K562 (cell line): Measurements from ENCODE around the gene NR2C2AP. TPM values are rescaled to one million over a fixed set of nuclear protein-coding genes. Genes with fewer than 3 reads are reported as not detected.

Experiments used
- ATAC-seq: fragments of 200-7000 bp; cut with Tn5 transposase; 3 replicates; pipeline ENCODE4 v1.9.1; 2020; ENCODE audit warnings: moderate library complexity
- BruUV-seq: library from RNA; stranded (reverse); fragments of 400-500 nt; replicated peaks from 2 replicates; lab custom pipeline; 2021; lab: Mats Ljungman, UMichigan
- CTCF ChIA-PET: fragments of 300-600 bp; formaldehyde crosslinking; extraction: SDS; loops from one replicate; lab custom pipeline; 2021; ENCODE audit warnings: low intra/inter-chr PET ratio; lab: Yijun Ruan, JAX
- POLR2A ChIA-PET: fragments of 300-600, 350-650 bp; sonication (Branson Sonifier 250); formaldehyde crosslinking; extraction: SDS; loops from one replicate; lab custom pipeline; 2021; ENCODE audit warnings: antibody characterized with exemption, inconsistent platforms; lab: Yijun Ruan, JAX
- DNase-seq, 4 experiments: peaks; one replicate each; pipeline versions ENCODE4 v3.0.0 to v3.0.0-alpha.2; 2011 to 2018; ENCODE audit warnings: low spot score in 3 of 4, mixed read lengths in 3 of 4; ENCODE audit errors: extremely low read depth in 1 of 4
- FAIRE-seq: peaks from 2 replicates; lab custom pipeline; 2011; peaks lifted over from hg19 to GRCh38; lab: Jason Lieb, UNC
- H2AFZ ChIP-seq: 2 replicates; pipeline ENCODE4 v1.6.0; 2011; ENCODE audit warnings: low read depth, low read length, control low read depth, inconsistent platforms
- H3K27ac ChIP-seq: fragments of 200-600 bp; 3 replicates; pipeline ENCODE4 v1.8.0; 2011; ENCODE audit warnings: low read depth, mild to moderate bottlenecking, control low read depth, inconsistent platforms, low read length, moderate library complexity, mixed read lengths; ENCODE audit errors: extremely low read depth
- H3K27me3 ChIP-seq, 2 experiments: fragments of 300-600 bp in 1 of 2; 2 replicates in 1 of 2; 3 replicates in 1 of 2; pipeline versions ENCODE4 v1.6.0 to v1.8.0; 2011; ENCODE audit warnings: inconsistent platforms in 2 of 2, low read length in 2 of 2, mild to moderate bottlenecking in 1 of 2, mixed read lengths in 1 of 2, moderate library complexity in 1 of 2; ENCODE audit not compliant: control insufficient read depth in 2 of 2, insufficient read depth in 2 of 2
- H3K36me3 ChIP-seq: fragments of 300-600 bp; 3 replicates; pipeline ENCODE4 v1.8.0; 2011; ENCODE audit warnings: mild to moderate bottlenecking, low read length, inconsistent platforms; ENCODE audit not compliant: control insufficient read depth, insufficient read depth
- H3K4me1 ChIP-seq, 2 experiments: fragments of 200-600 bp in 1 of 2; replicated peaks in 1 of 2; 2 replicates in 1 of 2; 3 replicates in 1 of 2; pipeline versions ENCODE4 v1.5.1 to v1.8.0; 2011; ENCODE audit warnings: inconsistent platforms in 2 of 2, low read length in 2 of 2, mild to moderate bottlenecking in 1 of 2, mixed read lengths in 1 of 2, moderate library complexity in 1 of 2; ENCODE audit not compliant: control insufficient read depth in 2 of 2, insufficient read depth in 2 of 2
- H3K4me2 ChIP-seq: 2 replicates; pipeline ENCODE4 v1.6.1; 2011; ENCODE audit warnings: low read length, control low read depth, inconsistent platforms, mixed read lengths; ENCODE audit not compliant: insufficient read depth
- H3K4me3 ChIP-seq: fragments of 200-600 bp; sonication (generic), shearing (Covaris generic); 2 replicates; pipeline ENCODE4 v1.5.1; 2016; ENCODE audit warnings: control low read depth, inconsistent platforms
- H3K79me2 ChIP-seq: fragments of 200-600 bp; 3 replicates; pipeline ENCODE4 v1.8.0; 2011; ENCODE audit warnings: low read length, inconsistent platforms; ENCODE audit not compliant: control insufficient read depth, insufficient read depth
- H3K9ac ChIP-seq, 2 experiments: 2 replicates each; pipeline versions ENCODE4 v1.6.0 to v1.6.1; 2011; ENCODE audit warnings: low read depth in 2 of 2, low read length in 2 of 2, control low read depth in 1 of 2, inconsistent platforms in 1 of 2, mild to moderate bottlenecking in 1 of 2, mixed read lengths in 1 of 2; ENCODE audit not compliant: insufficient read depth in 1 of 2
- H3K9me1 ChIP-seq: one replicate; pipeline ENCODE4 v1.6.0; 2011; ENCODE audit warnings: inconsistent platforms, mild to moderate bottlenecking, low read length, moderate library complexity; ENCODE audit not compliant: control insufficient read depth, insufficient read depth
- H3K9me3 ChIP-seq: replicated peaks from 2 replicates; pipeline ENCODE4 v1.5.1; 2011; ENCODE audit warnings: low read depth, low read length, inconsistent platforms; ENCODE audit not compliant: control insufficient read depth, insufficient read depth
- H4K20me1 ChIP-seq: replicated peaks from 2 replicates; pipeline ENCODE4 v1.6.1; 2011; ENCODE audit warnings: low read length, inconsistent platforms, mixed read lengths; ENCODE audit not compliant: control insufficient read depth, insufficient read depth
- POLR2G ChIP-seq: fragments of 200-400 bp; formaldehyde crosslinking; IDR thresholded peaks from 2 replicates; pipeline ENCODE4 v1.6.1; 2017; ENCODE audit warnings: low read depth, mild to moderate bottlenecking, antibody characterized with exemption, low read length, moderate library complexity
- RBFOX2 ChIP-seq: fragments of 200-400 bp; formaldehyde crosslinking; IDR thresholded peaks from 2 replicates; pipeline ENCODE4 v1.6.1; 2017; ENCODE audit warnings: low read depth, mild to moderate bottlenecking, low read length, moderate library complexity
- STAT5B ChIP-seq: fragments of 250-450 bp; sonication (Bioruptor Pico); IDR thresholded peaks from 2 replicates; pipeline ENCODE4 v1.8.0; 2021; ENCODE audit warnings: mild to moderate bottlenecking, inconsistent platforms
- ZFPM2 ChIP-seq: fragments of 250-450 bp; sonication (Bioruptor Pico); IDR thresholded peaks from 2 replicates; pipeline ENCODE4 v1.5.1; 2022; ENCODE audit warnings: mild to moderate bottlenecking
- ZNF785 ChIP-seq: fragments of 250-450 bp; sonication (Bioruptor Pico); IDR thresholded peaks from 2 replicates; pipeline ENCODE4 v1.4.0; 2020; ENCODE audit warnings: mild to moderate bottlenecking
- WGBS: fragments of 100-300 bp; shearing (Covaris generic); methylation state at CpG from one replicate; pipeline ENCODE4 v1.1.6; 2016; ENCODE audit warnings: low coverage, mixed read lengths; ENCODE audit not compliant: insufficient coverage; ENCODE audit errors: missing lambda C conversion rate; 5-methylcytosine and 5-hydroxymethylcytosine counted together
- in situ Hi-C: fragments of 300-500 bp; cut with MboI; formaldehyde crosslinking; loops from 4 replicates; pipeline ENCODE4 v1.15.0; 2018; ENCODE audit warnings: inconsistent platforms, mixed read lengths
- intact Hi-C: fragments of 100-400 bp; cut with micrococcal nuclease; formaldehyde crosslinking; loops from 2 replicates; pipeline ENCODE4 v1.14.2; 2022
- polyA plus RNA-seq, 8 experiments: library from polyadenylated mRNA; depleted of rRNA in 4 of 8; stranded (reverse) in 5 of 8; unstranded in 3 of 8; fragments of >200 nt; fragmentation: Nextera tagmentation in 2 of 8; fragmentation: Illumina TruSeq in 1 of 8; extraction: Ambion mirVana in 2 of 8; extraction: Trizol in 1 of 8; gene quantifications; 2 replicates each; pipeline versions ENCODE4 v1.2.1 to v1.2.3, GENCODE V29; 2011 to 2014; ENCODE audit warnings: inconsistent platforms in 1 of 8, missing spikeins in 1 of 8
- total RNA-seq, 7 experiments: library from RNA; depleted of rRNA in 6 of 7; stranded (reverse); fragments of >200 nt in 6 of 7; fragmentation: Illumina TruSeq in 2 of 7; extraction: Trizol in 2 of 7; gene quantifications; 2 replicates each; pipeline versions ENCODE4 v1.2.1 to v1.2.3, GENCODE V29; 2011 to 2021; ENCODE audit warnings: low replicate concordance in 1 of 7
- TF ChIP-seq, protein P1 (sequence below): IDR thresholded peaks from 2 replicates; pipeline ENCODE4 v1.6.1; 2012; ENCODE audit warnings: low read depth, low read length, improper control_type of control experiment, borderline replicate concordance

The NR2C2AP gene
- total and polyA plus RNA-seq, 9 of the 15 experiments (the other 6 are each of a cell fraction or from before 2014, with no cell fraction given), result 23.7 to 77.4 (median 32.4) TPM

DNA sequence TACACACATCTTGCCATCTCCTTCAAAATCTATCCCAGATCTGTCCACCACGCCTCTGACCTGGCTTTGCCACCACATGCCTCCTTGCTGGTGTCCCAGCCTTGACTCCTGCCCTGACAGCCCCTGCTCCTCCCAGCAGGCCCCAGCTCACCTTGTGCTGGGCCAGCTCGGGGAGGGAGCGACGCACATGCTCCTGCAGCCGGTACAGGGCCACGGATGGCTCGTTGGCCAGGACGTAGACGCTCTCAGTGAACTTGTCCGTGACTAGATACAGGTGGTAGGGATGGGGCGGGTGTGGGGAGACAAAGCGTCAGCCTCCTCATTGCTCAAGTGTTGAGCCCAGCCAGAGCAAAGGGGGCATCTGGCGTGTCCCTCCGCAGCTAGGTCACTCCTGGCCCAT lies 16.5 kb downstream of the NR2C2AP start:
- Histone ChIP-seq H3K27me3 (no peaks in the 10 kb centered on the region), H3K79me2 (peaks cover 20% of the 10 kb centered on the region), H3K4me2 (no peak overlapping the region), H3K36me3 (peaks cover 34% of the 10 kb centered on the region; the same call in 1 of the 3 replicates), H3K4me1 (peaks cover 2 to 15% of the 10 kb centered on the region in 2 experiments; a peak in 3 of 5 replicates), H3K9ac (peak overlapping the region in 1 of 2 experiments; percentile 10; a peak in 1 of 4 replicates), H3K4me3 (no peak overlapping the region), H4K20me1 (no peaks in the 10 kb centered on the region), H2AFZ (no peak overlapping the region), H3K27ac (no peak overlapping the region), H3K9me3 (no peaks in the 10 kb centered on the region; the same call in 1 of the 2 replicates), H3K9me1 (no peaks in the 10 kb centered on the region)
- no peak for TF ChIP-seq ZNF785 (CRISPR knock-in tag)
- TF ChIP-seq POLR2G, result peak; percentile 59; the same call in 1 of the 2 replicates
- TF ChIP-seq, protein P1, sequence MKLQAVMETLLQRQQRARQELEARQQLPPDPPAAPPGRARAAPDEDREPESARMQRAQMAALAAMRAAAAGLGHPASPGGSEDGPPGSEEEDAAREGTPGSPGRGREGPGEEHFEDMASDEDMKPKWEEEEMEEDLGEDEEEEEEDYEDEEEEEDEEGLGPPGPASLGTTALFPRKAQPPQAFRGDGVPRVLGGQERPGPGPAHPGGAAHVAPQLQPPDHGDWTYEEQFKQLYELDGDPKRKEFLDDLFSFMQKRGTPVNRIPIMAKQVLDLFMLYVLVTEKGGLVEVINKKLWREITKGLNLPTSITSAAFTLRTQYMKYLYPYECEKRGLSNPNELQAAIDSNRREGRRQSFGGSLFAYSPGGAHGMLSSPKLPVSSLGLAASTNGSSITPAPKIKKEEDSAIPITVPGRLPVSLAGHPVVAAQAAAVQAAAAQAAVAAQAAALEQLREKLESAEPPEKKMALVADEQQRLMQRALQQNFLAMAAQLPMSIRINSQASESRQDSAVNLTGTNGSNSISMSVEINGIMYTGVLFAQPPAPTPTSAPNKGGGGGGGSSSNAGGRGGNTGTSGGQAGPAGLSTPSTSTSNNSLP, result no peak
- TF ChIP-seq STAT5B (CRISPR knock-in tag), result no peak
- TF ChIP-seq RBFOX2, result peak; percentile 39; the same call in 1 of the 2 replicates
- TF ChIP-seq ZFPM2, result no peak
- FAIRE-seq (no peak), ATAC-seq (no peak), DNase-seq (no peak)
- CTCF ChIA-PET, result interaction anchor here (1.2 to 1.8 kb wide), 2 partner anchors 39 to 303 kb away, joined by 3 to 4 read pairs; no protein-coding TSS in a partner anchor
- intact Hi-C loops, result loop anchor here (5.0 kb wide), 2 partner anchors 156 to 176 kb away; no protein-coding TSS in a partner anchor
- 97% methylated on average over 13 of the region's 14 CpGs for WGBS
- POLR2A ChIA-PET, result no interaction called here
- no TSS peak for BruUV-seq
- in situ Hi-C loops, result no loop called here
